Gastrocnemius medialis (tissue), 4 donors: Measurements from ENCODE around the gene CACNG5. TPM values are rescaled to one million over a fixed set of nuclear protein-coding genes. Genes with fewer than 3 reads are reported as not detected.

Source experiments
- ATAC-seq, 2 donors: fragments of 150-250 bp; one replicate each; pipeline ENCODE4 v1.9.1; 2016
- DNase-seq, 2 donors: peaks; one replicate each; pipeline ENCODE4 v3.0.0-alpha.2; 2019
- H3K27ac ChIP-seq, 4 donors: fragments of 200-600 bp; sonication (generic); 1 replicate in 1 of 4; 2 replicates in 3 of 4; pipeline ENCODE4 v1.5.1; 2016 to 2018; ENCODE audit warnings: mild to moderate bottlenecking in 2 of 4, moderate library complexity in 1 of 4
- H3K27me3 ChIP-seq, 3 donors: fragments of 200-600 bp; sonication (generic) in 2 of 3; 1 replicate in 1 of 3; 2 replicates in 2 of 3; pipeline versions ENCODE4 v1.5.1 to v1.6.0; 2016 to 2019; ENCODE audit warnings: mild to moderate bottlenecking in 1 of 3, moderate library complexity in 1 of 3
- H3K36me3 ChIP-seq, 2 donors: fragments of 200-600 bp; sonication (generic) in 1 of 2; one replicate each; pipeline ENCODE4 v1.5.1; 2017 to 2018
- H3K4me1 ChIP-seq, 2 donors: fragments of 200-600 bp; sonication (generic) in 1 of 2; one replicate each; pipeline ENCODE4 v1.5.1; 2016 to 2017; ENCODE audit warnings: mild to moderate bottlenecking in 2 of 2
- H3K4me3 ChIP-seq, 4 donors: fragments of 200-600 bp; sonication (generic) in 3 of 4; 1 replicate in 1 of 4; 2 replicates in 3 of 4; pipeline ENCODE4 v1.5.1; 2016 to 2019; ENCODE audit warnings: mild to moderate bottlenecking in 2 of 4
- H3K9me3 ChIP-seq, 3 donors: fragments of 200-600 bp; sonication (generic) in 2 of 3; 1 replicate in 1 of 3; 2 replicates in 2 of 3; pipeline ENCODE4 v1.5.1; 2016 to 2019
- POLR2A ChIP-seq, 2 donors: fragments of 450-650 bp; IDR thresholded peaks; one replicate each; pipeline ENCODE4 v1.6.1; 2017; ENCODE audit warnings: antibody characterized with exemption in 2 of 2, mild to moderate bottlenecking in 2 of 2, moderate library complexity in 2 of 2
- in situ Hi-C, 4 donors: fragments of 200-750 bp; cut with MboI; loops; one replicate each; pipeline versions ENCODE4 v1.15.0 to v1.8.0; 2017; ENCODE audit warnings: low sequenced_read_pairs in 4 of 4
- intact Hi-C: fragments of 100-400 bp; cut with DNase I; formaldehyde crosslinking; loops from one replicate; pipeline ENCODE4 v1.15.1; 2023; ENCODE audit warnings: low total_unique reads
- total RNA-seq, 4 donors: library from RNA; depleted of rRNA; stranded (reverse); fragments of >200 nt; gene quantifications; one replicate each; pipeline versions ENCODE4 v1.1.0 to v1.2.3, GENCODE V29; 2016
- TF ChIP-seq, protein P1 (sequence below), 5 experiments: fragments of 450-650 bp in 3 of 5; fragments of 200-600 bp in 2 of 5; sonication (generic) in 2 of 5; IDR thresholded peaks in 4 of 5; conservative IDR thresholded peaks in 1 of 5; 1 replicate in 4 of 5; 2 replicates in 1 of 5; pipeline ENCODE4 v1.5.1; 2016 to 2019; ENCODE audit warnings: antibody characterized with exemption in 5 of 5, mild to moderate bottlenecking in 3 of 5, moderate library complexity in 3 of 5

CACNG5 gene
- total RNA-seq, 4 donors from 2014 or later = not detected

DNA sequence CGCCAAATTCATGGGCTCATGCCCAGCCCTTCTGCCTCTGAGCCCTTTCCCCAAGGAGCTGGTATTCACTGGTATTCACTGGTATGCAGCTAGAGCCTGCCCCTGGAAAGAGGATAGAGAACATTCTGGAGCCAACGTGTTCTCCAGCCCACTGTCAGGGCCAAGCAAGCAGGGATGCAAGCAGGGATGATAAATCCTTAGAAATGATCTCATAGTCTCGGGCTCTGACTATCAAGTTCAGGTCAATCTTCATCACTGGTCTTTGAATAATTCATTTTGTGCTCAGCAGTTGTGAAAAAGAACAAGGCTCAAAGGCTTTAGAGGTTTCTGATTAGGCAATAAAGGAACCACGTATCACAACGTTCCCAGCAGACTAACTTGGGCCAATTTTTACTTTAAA is 57.3 kb downstream of the CACNG5 start:
- H3K27ac ChIP-seq = no peak overlapping the region
- H3K36me3 ChIP-seq = no peaks in the 10 kb centered on the region
- H3K9me3 ChIP-seq = no peaks in the 10 kb centered on the region
- H3K27me3 ChIP-seq = no peaks in the 10 kb centered on the region
- no peak for TF ChIP-seq POLR2A (IDR thresholded peaks at IDR 0.05)
- TF ChIP-seq, protein P1, sequence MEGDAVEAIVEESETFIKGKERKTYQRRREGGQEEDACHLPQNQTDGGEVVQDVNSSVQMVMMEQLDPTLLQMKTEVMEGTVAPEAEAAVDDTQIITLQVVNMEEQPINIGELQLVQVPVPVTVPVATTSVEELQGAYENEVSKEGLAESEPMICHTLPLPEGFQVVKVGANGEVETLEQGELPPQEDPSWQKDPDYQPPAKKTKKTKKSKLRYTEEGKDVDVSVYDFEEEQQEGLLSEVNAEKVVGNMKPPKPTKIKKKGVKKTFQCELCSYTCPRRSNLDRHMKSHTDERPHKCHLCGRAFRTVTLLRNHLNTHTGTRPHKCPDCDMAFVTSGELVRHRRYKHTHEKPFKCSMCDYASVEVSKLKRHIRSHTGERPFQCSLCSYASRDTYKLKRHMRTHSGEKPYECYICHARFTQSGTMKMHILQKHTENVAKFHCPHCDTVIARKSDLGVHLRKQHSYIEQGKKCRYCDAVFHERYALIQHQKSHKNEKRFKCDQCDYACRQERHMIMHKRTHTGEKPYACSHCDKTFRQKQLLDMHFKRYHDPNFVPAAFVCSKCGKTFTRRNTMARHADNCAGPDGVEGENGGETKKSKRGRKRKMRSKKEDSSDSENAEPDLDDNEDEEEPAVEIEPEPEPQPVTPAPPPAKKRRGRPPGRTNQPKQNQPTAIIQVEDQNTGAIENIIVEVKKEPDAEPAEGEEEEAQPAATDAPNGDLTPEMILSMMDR (IDR thresholded peaks at IDR 0.05 in 4 of 5, conservative IDR thresholded peaks at IDR 0.05 in 1 of 5) = no peak
- in situ Hi-C loops = no loop called here
- DNase-seq = no peak
- no peak for ATAC-seq
- H3K4me1 ChIP-seq = no peaks in the 10 kb centered on the region
- H3K4me3 ChIP-seq = no peak overlapping the region
- intact Hi-C loops = no loop called here

DNA sequence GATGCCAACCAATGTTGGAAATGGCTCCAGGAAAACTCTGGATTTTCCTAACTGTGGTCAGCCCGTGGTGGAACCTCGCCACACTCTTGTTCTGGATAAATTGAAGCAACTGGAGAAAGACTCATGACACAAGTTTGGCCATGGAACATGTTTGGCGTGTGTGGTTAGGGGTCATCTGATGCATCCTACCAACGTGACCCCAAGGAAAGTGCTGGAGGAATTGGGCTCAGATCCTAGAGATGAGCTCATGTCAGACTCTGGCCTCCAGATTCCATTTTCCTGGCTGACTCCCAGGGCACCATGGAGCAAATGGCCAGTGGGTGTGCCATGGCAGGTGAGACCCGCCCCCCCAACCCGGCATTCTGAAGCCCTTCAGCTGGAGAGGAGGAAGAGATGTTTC is 58.5 kb downstream of the CACNG5 start:
- in situ Hi-C loops = no loop called here

DNA sequence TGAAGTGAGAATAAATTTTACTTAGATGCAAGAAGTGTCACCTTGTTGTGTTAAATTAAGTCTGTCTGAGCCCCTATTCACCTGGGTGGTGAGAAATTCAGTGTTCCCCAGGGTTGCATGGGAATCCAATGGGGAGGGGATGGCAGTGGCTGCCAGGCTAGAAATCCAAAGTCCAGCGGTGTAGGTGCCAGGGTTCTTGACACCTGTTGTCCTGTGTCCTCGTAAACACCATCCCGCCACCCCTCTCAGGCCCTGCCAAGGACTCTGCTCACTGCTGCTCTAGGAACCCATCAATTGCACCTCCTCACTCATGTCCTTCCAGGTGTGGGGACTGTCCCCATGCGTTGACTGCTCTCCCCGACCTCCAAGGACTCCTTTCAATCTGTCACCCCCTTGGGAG is 58.9 kb downstream of the CACNG5 start:
- no peak for ATAC-seq
- Histone ChIP-seq H3K4me3 (no peak overlapping the region), H3K4me1 (no peaks in the 10 kb centered on the region), H3K27me3 (no peaks in the 10 kb centered on the region), H3K27ac (no peak overlapping the region), H3K9me3 (no peaks in the 10 kb centered on the region), H3K36me3 (no peaks in the 10 kb centered on the region)
- in situ Hi-C loops (no loop called here), intact Hi-C loops (no loop called here)
- no peak for DNase-seq
- TF ChIP-seq, protein P1 (IDR thresholded peaks at IDR 0.05 in 4 of 5, conservative IDR thresholded peaks at IDR 0.05 in 1 of 5) = no peak
- TF ChIP-seq POLR2A (IDR thresholded peaks at IDR 0.05) = no peak

More for the DNA sequence above, 58.5 kb downstream of the CACNG5 start:
- intact Hi-C loops = no loop called here
- no peak overlapping the region for H3K27ac ChIP-seq
- H3K4me1 ChIP-seq = no peaks in the 10 kb centered on the region
- TF ChIP-seq, protein P1 (IDR thresholded peaks at IDR 0.05 in 4 of 5, conservative IDR thresholded peaks at IDR 0.05 in 1 of 5) = no peak
- no peak for TF ChIP-seq POLR2A (IDR thresholded peaks at IDR 0.05)
- ATAC-seq (no peak), DNase-seq (no peak)
- no peaks in the 10 kb centered on the region for H3K36me3 ChIP-seq
- no peaks in the 10 kb centered on the region for H3K9me3 ChIP-seq
- no peak overlapping the region for H3K4me3 ChIP-seq
- H3K27me3 ChIP-seq = no peaks in the 10 kb centered on the region

DNA sequence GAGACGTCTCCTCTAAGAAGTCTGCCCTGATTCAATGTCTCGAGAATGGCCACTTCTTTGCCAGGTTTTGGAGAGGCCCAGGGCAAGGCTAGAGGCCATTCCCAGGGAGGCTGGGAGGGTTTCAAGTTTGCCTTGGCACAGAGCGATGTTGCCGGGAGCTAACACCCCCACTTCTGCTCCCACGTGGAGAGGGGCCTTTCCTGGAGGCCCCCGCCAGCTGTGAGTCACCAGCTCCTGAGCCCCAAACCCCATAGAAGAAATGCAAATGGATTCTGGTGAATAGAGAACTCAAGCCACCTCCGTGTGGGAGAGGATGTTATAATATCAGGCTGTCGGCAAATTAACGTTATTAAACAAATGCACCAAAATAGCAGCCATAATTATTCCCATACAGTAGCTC is 62.2 kb downstream of the CACNG5 start:
- H3K9me3 ChIP-seq = no peaks in the 10 kb centered on the region
- no peaks in the 10 kb centered on the region for H3K4me1 ChIP-seq
- ATAC-seq (no peak), DNase-seq (no peak)
- in situ Hi-C loops = no loop called here
- no peak overlapping the region for H3K27ac ChIP-seq
- intact Hi-C loops = no loop called here
- H3K36me3 ChIP-seq = no peaks in the 10 kb centered on the region
- no peak overlapping the region for H3K4me3 ChIP-seq
- H3K27me3 ChIP-seq = no peaks in the 10 kb centered on the region
- TF ChIP-seq, protein P1 (IDR thresholded peaks at IDR 0.05 in 4 of 5, conservative IDR thresholded peaks at IDR 0.05 in 1 of 5) = no peak
- no peak for TF ChIP-seq POLR2A (IDR thresholded peaks at IDR 0.05)

DNA sequence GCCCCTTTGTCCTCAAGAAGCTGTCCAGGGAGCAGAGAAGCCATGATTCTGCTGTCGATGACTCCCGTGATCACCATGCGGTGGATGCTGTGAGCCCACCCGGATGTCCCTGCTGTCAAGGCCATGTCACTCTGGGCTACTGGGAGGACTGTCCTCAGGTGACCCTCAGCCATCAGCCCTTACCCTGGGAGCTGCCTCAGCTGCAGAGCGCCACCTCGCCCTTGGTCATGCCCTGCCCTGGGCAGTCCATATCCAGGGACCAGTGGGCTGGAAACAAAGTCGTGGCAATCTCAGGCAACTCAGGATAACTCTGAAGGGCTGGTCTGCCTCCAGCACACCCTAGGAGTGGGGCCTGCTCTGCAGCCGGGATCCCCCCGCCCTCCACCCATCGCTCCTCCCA is 63.6 kb downstream of the CACNG5 start:
- in situ Hi-C loops = no loop called here

More for the DNA sequence above, 63.6 kb downstream of the CACNG5 start:
- intact Hi-C loops = no loop called here
- H3K9me3 ChIP-seq = no peaks in the 10 kb centered on the region
- H3K27me3 ChIP-seq = no peaks in the 10 kb centered on the region
- no peak for DNase-seq
- no peaks in the 10 kb centered on the region for H3K36me3 ChIP-seq
- H3K4me1 ChIP-seq = no peaks in the 10 kb centered on the region
- no peak overlapping the region for H3K4me3 ChIP-seq
- TF ChIP-seq POLR2A (IDR thresholded peaks at IDR 0.05) = no peak
- TF ChIP-seq, protein P1 (IDR thresholded peaks at IDR 0.05 in 4 of 5, conservative IDR thresholded peaks at IDR 0.05 in 1 of 5) = no peak
- ATAC-seq = no peak
- H3K27ac ChIP-seq = no peak overlapping the region
